NCI-H2196 treated with DMSO at 0.1 percent for 48 hours (cell line): ENCODE data around the gene SLC30A7.
"Not testable (repeated sequence)": the region's sequence is repeated elsewhere in the genome, so short reads cannot be mapped to it uniquely, and the experiment has no call there.

Experiments
- DNase-seq: peaks from one replicate; lab custom pipeline; 2025; ENCODE audit not compliant: unreplicated experiment; lab: John Stamatoyannopoulos, UW

SLC30A7 gene

DNA sequence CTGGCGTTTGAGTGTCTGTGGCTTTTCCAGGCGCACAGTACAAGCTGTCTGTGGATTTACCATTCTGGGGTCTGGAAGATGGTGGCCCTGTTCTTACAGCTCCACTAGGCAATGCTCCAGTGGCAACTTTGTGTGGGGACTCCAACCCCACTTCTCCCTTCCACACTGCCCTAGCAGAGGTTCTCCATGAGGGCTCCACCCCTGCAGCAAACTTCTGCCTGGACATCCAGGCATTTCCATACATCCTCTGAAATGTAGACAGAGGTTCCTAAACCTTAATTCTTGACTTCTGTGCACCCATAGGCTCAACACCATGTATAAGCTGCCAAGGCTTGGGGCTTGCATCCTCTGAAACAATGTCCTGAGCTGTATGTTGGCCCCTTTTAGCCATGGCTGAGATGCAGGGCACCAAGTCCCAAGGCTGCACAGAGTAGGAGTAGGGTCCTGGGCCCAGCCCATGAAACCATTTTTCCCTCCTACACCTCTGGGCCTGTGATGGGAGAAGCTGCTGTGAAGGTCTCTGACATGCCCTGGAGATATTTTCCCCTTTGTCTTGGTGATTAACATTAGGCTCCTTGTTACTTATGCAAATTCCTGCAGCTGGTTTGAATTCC lies 5.9 kb upstream of the SLC30A7 start:
- not testable (repeated sequence) for DNase-seq

DNA sequence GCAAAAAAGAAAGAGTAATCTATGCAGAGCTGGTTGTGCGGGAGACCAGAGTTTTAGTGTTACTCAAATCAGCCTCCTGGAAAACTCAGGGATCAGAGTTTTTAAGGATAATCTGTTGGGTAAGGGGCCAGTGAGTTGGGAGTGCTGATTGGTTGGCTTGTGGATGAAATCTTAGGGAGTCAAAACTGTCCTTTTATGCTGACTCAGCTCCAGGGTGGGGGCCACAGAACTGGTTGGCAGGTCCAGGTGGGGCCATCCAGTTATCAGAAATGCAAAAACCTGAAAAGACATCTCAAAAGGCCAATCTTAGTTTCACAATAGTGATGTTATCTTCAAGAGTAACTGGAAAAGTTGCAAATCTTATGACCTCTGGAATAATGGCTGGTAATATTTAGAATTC lies 4.5 kb upstream of the SLC30A7 start:
- no peak for DNase-seq

DNA sequence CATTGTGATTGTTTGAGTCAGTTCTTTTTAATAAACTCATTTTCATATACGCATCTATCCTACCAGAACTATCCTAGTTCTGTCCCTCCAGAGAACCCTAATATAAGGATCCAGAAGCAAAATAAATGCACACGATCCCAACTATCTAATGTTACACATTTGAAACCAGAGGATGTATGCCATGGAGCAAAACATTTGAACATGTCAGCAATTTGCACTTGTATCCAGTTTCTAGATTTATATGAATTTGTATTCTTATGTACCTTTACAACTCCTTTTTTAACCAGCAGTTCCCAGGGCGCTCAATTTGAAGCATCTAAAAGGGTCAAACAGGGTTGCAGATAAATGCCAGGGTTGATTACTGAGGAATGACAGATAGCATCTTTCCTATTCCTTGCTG lies 3.3 kb upstream of the SLC30A7 start:
- no peak for DNase-seq

DNA sequence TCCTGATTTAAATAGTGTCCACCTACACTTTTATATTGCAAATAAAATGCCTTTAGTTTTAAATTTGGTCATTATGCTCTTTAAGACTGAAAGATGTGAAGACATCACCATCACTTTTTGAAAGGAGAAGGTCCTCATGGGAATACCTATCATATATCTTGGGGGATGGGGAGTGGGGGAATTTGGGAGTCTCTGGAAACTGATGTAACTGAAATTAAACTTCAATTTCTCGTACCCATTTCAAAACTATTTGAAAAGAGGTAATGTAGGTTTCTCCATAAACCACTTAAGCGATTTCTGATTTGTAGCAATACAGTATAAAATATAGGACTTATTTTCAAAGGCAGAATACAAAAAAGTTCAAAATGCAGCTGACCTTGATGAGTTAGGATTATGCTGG lies 2.2 kb upstream of the SLC30A7 start:
- DNase-seq, result no peak

DNA sequence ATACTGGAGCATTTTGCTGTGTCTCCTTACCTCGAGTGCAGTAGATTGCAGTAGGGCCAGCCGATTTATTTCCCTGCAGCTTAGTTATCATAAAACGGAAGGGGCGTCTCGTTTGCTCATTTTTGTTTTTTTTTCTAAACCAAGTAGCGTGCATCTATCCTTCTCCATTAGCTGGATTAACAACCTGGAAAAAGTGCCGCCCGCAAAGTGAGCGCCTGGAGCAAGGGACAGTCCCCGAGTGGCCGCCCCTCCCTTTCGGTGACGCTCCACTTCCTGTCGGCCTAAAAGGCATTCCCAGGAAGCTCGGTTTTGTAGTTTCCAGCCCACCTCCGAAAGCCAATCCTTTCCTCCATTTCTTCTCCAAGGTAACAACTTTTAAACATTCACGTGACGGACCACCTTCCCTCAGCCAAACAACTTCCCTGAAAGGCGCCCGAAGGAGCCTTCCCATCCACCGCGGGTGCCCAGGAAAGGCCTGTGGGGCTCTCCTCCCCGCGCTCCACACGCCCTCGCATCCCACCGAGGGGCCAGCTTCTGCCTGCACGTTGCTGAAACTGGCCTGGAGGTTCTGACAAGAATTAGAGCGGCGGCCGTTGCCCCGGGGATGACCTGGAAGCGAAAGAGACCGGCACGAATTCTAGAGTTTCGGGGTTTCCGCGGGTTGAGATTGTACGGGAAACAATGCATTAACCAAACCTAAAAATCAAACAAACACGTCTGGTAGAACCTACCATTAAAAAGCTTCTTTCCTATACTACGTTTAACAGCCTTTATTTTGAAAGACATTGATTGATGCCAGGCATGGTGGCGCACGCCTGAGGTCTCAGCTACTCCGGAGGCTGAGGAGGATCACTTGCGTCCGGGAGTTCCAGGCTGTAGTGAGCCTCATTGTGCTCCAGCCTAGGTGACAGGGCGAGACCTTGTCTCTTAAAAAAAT lies 1.0 kb upstream of the SLC30A7 start, which contains the start of gene EXTL2:
Gene EXTL2 (minus strand): TSS at position 240 of the 937 bp plus-strand sequence. CDS start 6,085 bp downstream, outside the sequence.
- DNase-seq, result peak; percentile 67

DNA sequence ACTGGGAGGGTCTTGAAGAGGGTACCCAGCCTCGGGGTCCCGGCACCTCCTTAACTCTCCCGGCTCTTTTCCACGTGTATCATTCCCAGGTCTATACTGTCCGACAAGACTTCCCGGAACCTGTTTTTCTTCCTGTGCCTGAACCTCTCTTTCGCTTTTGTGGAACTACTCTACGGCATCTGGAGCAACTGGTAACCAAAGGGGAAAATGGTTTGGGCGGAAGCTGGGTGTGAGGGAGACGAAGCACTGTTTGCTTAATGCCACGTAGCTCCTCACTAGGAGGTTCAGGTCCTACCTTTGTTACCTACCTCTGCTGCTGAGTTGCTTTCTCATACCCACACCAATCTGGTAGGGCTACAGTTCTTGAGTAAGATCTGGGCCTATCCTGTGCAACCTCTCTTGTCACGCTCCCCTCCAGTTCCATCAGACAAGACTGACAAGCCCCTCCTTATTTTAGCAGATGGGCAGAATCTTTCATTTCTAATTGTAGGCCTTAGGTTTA lies 642 bp downstream of the SLC30A7 start:
- DNase-seq, result peak; percentile 4

DNA sequence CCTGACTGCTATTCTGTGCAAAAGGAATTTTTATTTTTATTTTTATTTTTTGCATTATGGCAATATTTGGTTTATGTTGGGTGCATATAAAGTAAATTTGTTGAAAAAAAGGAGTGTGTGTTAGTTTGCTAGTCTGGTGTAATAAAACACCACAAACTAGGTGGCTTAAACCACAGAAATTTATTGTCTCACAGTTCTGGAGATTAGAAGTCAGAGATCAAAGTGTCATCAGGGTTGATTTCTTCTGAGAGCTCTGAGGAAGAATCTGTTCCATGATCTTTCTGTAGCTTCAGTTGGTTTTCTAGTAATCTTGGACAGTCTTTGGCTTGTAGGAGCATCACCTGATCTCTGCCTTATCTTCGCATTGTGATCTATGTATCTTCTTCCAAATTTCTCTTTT lies 6.5 kb downstream of the SLC30A7 start:
- no peak for DNase-seq

DNA sequence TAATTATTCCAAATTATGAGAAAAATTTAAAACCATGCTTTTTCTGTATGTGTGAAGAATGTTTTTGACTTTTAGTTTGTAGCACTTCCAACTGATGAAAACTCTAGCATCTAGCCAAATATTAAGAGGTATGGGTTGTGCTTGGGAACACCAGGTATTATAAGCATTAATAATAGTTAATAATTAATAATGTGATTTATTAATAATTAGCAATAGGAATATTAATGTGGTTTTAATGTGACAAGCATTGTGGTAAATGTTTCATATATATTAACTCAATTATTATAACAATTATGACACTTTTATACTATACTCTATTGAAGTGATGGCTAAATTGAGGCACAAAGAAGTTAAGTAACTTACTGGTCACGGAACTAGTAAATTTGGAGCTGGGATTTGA lies 7.9 kb downstream of the SLC30A7 start:
- no peak for DNase-seq

DNA sequence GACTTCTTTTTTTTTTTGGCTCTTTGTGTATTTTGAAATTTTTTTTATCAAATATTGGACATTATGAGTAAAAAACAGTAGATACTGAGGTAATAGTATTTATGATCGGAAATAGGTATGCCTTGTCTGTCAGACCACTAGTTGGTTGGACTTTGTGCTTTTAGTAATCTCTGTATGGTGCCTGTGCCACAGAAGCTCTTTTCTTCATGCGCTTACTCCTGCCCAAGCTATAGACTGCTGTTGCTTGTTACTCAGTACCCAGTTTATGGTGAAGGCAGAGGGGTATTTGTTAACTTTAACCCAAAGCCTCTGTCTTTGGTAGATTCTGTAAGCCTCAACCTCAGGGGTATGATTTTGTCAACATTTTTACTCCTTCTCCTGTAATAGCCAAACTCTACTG lies 8.6 kb downstream of the SLC30A7 start:
- DNase-seq, result no peak

DNA sequence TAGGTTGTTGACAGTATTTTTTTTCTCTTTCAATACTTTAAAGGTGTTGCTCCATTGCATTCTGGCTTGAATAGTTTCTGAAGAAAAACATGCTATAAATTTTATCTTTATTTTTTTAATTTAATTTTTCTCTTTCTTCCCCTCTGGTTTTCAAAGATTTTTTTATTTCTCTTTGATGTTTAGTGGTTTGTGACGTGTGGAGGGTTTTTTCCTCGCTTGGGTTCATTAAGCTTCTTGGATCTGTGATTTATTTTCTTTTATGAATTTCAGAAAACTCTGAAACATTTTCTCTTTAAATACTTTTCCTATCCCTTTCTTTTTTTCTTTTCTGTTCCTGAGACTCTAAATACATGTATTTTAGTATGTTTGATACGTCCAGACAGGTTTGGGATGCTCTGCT lies 9.3 kb downstream of the SLC30A7 start:
- DNase-seq, result no peak

DNA sequence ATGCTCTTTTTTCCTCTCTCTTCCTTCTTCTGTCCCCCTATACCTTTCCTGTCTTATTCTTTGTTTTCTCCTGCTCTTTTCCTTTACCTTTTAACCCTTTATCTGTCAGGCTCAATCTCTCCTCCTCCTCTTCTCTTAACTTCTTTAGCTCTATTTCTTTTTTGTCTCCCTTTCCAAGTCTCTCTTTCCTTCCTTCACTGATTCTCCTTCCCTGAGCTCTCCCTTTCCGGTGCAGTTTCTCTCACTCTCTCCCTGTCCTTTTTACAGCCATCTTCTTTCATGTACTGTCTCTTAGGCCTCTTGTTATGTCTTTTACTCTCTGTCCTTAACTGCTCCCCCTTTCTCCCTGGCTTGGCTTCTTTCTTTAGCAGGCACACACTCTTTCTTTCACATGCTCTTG lies 12.0 kb downstream of the SLC30A7 start:
- no peak for DNase-seq

DNA sequence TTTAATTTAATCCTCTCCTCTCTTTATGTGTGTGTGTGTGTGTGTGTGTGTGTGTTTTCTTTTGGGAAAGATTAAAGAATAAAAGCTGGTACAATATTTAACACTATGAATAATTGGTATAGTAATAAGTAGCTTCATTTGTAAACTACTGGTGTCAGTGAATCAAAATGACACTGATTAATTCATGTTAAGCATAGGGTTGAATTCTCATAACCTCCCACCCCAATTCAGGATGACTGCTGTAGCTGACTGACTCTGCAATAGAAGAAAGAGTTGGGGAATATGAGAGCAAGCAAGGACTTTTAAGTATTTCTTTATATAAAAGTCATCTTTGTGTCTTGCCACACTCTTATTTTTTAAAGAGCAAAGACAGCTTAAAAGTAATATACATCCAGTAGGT lies 13.1 kb downstream of the SLC30A7 start:
- no peak for DNase-seq

DNA sequence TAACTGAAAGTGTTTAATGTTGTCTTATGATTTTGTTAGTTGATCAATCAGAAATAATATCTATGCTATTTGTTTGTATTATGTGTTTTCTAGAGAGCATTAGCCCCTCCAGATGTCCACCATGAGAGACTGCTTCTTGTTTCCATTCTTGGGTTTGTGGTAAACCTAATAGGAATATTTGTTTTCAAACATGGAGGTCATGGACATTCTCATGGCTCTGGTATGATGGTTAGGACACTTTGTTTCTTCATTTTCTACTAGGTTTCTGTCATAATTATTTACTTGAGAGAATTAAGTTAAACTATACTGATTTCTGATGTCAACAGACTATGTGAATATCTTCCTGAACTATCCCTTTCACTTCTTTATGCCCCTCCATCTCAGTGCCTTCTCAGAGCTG lies 16.1 kb downstream of the SLC30A7 start:
- no peak for DNase-seq

DNA sequence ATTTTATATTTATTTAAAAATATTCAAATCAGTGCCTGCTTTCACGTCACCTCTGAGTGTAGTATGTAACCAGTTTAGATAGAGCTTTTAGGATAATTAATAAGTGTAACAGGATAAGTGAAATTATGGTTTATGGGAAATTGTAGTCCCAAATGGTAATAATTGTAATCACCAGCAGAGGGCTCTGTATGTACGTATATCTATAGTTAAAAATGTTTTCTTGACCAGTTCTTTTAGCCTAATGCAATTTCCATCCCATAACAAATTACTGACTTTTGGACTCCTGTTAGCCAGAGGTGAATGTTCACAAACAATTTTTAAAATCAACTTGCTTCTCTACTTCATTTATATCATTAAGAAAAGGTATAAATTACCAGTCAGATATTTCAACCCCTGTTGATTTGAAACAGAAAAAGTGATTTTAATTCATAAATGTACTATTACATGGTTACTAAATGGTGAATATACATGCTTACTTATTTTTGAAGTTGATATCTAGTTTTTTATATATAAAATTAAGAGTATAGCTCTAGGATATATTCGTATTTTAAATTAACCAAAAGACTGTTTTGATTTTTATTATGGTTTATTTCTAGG lies 25.3 kb downstream of the SLC30A7 start:
- DNase-seq, result peak; percentile 24

DNA sequence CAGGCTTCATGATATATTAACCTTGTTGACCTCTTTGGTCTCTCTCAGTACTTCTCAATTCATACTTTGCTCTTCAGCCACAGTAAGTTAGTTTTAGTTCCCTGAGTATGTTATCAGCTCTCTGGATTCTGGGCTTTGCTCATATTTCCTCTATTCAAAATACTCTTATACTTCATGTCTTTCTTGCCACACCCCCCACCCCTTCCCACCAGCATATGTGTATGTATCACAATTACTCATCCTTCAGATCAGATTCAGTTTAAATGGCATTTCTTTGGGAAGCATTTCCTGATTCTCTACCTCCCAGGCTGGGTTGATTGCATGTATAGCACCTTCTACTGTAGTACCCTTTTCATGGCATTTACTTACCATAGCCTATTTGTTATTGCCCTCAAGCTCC lies 28.3 kb downstream of the SLC30A7 start:
- DNase-seq, result no peak

DNA sequence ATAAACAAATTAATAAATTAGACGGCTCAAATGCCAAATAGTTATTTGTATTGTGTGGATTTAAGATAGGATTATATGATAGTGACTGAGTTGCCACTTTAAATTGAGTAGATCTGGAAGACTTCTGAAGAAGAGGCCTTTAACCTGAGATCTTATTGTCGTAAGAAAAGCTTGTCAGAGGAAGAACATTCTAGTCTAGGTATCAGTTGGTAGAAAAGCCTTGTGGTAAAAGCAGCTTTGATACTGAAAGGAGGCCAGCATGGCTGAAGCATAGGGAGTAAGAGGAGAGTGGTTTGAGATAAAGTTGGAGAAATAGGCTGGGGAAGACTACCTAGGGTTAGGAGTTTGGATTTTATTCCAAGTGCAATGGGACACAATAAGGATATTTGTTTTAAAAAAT lies 29.1 kb downstream of the SLC30A7 start:
- DNase-seq, result no peak

DNA sequence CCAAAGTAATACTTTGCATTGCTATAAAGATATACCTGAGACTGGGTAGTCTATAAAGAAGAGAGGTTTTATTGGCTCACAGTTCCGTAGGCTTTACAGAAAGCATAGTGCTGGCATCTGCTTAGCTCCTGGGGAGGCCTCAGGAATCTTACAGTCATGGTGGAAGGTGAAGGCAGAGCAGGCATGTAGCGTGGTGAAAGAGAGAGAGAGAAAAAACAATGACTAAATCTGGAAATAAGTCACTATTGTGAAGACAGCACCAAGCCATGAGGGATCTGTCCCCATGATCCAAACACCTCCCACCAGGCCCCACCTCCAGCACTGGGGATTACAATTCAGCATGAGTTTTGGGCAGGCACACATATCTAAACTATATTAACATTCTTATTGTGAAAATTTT lies 30.4 kb downstream of the SLC30A7 start:
- DNase-seq, result no peak

DNA sequence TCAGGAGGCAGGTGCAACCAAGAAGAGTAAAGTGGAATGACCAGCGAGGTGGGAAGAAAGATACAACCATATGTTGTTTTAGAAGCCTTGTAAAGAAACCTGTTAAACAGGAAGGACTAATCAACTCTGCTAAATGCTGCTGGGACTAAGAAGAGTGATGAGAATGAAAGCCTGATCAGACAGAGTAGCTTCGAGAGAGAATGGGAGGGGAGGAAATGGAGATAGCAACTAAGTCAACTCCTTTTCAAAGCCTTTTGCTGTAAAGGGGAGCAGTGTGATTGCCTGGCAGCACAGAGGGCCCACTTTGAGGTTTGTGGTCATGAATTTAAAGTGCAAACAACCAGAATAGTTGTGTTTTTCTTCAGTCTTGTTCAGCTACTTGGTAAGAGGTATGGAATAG lies 31.4 kb downstream of the SLC30A7 start:
- DNase-seq, result no peak

DNA sequence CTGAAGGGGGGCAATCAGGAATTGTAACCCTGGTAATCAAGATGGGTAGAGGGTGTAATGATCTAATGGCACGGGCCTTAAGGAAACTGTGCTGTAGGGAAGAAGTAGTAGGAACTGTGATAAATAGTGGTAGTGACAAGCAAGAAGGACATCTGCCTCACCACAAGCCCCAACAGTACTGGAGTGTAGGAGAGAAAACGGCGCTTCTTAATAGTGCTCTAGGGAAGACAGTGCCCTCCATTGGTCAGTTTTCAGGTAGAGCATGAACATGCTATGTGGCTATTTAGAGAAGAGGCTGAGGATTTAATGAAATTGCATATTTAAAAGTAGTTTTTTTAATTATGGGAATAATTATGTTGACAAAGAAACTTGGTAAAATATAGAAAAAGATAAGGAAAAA lies 32.2 kb downstream of the SLC30A7 start:
- no peak for DNase-seq

DNA sequence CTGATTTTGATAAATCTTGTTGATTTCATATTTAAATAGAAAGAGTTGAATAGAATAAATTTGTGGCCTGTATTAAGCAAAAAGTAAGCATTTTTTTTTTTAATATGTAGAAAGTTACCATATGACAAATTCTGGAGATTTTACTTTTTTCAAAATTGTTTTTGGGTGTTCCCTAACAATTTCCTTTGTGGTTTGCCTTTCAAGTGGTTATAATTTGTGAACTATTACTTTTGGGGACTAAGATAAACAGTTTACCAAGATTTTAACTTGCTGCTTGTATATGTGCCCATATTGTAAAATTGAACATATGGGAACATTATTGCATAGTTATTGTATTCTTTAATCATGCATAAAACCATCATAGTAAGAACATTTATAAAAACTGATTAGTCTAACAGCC lies 34.6 kb downstream of the SLC30A7 start:
- DNase-seq, result no peak

DNA sequence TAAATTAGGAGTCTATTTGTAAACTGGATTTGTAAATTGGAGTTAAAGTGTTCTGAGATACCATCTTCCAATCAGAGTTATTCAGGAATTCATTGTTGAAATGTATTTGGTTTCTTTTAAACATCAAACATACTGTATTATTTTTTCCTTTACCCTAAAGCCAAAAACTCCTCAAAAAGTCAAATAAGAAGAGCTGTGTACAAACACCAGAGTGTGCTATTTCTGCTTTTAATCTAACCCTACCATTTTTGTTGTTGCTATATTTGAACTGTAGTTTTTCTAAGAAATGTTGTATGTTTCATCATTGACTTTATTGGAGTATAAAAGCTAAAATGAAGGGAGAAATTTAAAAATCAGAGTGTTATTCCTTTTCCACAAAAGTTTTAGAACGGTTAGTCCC lies 35.8 kb downstream of the SLC30A7 start:
- DNase-seq, result no peak

DNA sequence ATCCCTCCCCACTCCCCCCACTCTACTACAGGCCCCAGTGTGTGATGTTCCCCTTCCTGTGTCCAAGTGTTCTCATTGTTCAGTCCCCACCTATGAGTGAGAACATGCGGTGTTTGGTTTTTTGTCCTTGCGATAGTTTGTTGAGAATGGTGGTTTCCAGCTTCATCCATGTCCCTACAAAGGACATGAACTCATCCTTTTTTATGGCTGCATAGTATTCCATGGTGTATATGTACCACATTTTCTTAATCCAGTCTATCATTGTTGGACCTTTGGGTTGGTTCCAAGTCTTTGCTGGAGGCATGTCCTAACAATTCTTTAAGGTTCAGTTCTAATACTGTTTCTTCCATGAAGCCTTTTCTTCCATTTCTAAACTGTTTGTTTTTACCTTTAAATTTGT lies 37.7 kb downstream of the SLC30A7 start:
- not testable (repeated sequence) for DNase-seq
